Measurements from ENCODE around the gene CDCA7L. TPM values are rescaled to one million over a fixed set of nuclear protein-coding genes. Genes with fewer than 3 reads are reported as not detected.

CDCA7L gene
- 102 and 166 TPM in 2 replicates for total RNA-seq (2014; rRNA removed; shearing (Covaris generic))

GRCh38 chr7:21945454-21946221 is at the start of gene CDCA7L:
TSS of gene CDCA7L (minus strand) at chr7:21945899. CDS start at chr7:21945804, 95 bp downstream.
- peak; percentile 92 for DNase-seq (ENCODE audit: low read depth)

DNA sequence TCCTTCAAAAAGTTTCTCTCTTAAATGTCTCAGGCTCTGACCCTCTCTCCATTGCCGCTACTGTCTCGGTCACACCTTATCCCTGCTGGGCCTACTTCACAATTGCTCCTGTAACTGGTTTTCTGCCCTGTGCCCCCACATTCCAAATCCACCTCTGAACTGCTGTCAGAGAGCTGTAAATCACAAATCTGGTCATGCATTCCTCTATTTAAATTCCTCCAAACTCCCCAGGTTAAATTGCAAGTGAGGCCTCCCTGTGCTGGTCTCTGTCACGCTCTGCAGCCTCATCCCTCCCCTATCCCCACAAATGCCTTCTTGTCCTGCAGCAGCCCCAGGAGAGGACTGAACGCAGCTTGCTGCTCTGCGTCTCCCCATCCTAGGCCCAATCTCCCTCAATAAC is 40.4 kb upstream of the CDCA7L start:
- no peak for DNase-seq (ENCODE audit: low read depth)

GRCh38 chr7:21984042-21984441 is 38.3 kb upstream of the CDCA7L start:
- no peak for DNase-seq (ENCODE audit: low read depth)

DNA sequence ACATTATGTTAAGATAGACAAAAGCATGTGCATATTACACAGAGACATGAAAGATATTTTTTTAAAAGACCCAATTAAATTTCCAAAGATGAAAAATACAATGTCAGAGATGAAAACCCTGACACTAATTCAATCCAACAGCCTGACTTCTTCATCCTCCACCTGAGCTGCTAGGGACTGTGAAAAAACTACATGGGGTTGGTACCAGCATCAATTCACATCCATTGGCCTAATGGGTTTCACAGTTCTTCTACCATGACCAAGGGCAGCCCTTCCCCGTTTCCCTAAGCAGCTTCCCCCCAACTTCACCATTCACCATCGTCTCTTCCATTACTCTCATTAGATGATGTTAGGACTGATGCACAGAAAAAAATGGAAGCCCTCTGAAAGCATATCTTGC is 37.4 kb upstream of the CDCA7L start:
- DNase-seq (ENCODE audit: low read depth), result no peak

- no peak for DNase-seq (ENCODE audit: low read depth)
Measured at GRCh38 chr7:21981524-21981923, 35.8 kb upstream of the CDCA7L start.

DNA sequence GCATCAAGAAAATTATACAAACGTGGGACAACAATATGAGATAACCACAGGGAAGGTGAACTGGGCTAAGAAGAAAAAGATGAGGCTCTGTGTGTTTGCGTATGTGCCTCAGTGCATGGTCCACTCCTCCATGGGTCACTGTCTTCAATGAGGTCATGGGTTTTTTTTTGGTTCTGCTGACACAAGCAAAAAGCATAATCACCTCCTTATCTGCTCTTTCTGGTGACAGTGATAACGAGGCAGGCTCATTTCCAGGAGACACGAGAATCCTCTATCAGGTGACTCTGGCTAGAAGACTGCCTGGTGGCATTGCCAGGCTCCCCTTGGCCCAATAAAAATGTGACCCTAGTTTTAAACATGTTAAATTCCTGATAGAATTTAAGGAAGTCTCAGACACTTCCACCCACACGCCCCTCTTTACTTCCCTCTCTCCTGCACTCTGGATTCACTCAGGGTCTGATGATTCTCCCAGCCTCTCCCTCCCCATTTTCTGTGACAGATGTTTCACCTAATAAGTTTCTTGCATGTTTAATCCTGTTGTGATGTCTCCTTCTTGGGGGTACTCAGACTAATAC is 35.3 kb upstream of the CDCA7L start:
- DNase-seq (ENCODE audit: low read depth), result no peak

DNA sequence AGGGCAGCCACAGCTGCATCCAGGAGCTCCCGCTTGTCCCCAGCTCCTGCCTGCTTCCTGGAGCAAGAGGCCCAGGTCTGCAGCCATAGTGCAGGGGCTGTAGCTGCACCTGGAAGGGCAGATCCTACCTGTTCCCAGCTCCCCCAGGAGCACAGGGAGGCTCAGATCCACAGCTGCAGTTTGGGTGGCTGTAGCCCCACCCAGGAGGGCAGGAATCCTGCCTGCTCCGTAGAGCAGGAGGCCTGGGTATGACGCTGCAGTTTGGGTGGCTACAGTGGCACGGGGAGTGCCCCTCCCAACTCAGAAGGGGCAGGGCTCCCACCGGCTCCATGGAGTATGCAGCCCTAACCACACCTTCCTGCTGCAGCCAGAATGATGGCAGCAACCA is 26.7 kb upstream of the CDCA7L start:
- peak; percentile 39 for DNase-seq (ENCODE audit: low read depth)

DNA sequence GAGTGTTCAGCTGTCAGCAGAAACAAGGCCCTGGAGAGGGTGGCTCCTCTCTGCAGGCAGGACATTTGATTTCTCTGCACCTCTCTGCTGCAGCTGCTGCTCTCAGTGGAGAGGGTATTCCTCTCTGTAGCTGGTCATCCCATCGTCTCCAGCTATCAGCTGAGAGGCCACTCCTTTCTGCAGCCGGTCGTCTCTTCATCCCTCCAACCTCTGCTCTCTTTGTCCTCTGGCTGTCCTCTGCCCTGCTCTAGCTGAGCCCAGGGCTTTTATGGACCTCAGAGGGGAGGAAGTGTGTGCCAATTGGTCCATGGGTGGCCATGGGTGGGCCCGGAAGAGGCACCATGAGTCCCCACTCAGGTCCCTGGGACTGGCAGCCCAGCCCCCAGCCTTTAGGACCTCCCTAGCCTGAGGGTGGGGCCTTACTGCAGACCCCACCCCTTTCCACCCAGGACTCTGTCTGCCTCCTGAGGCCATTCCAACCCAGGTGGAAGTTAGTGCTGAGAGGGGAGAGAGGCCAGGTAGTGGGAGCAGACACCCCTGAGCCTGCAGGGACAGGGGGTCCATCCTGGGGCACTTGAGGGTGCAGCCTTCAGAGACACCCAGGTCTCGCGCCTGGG is 26.2 kb upstream of the CDCA7L start:
- DNase-seq (ENCODE audit: low read depth), result no peak

- no peak for DNase-seq (ENCODE audit: low read depth)
Measured at GRCh38 chr7:21969822-21970221, 24.1 kb upstream of the CDCA7L start.

- peak; percentile 46 for DNase-seq (ENCODE audit: low read depth)
Measured at GRCh38 chr7:21967598-21968003, 21.9 kb upstream of the CDCA7L start.

- no peak for DNase-seq (ENCODE audit: low read depth)
Measured at GRCh38 chr7:21966271-21966670, 20.6 kb upstream of the CDCA7L start.

DNA sequence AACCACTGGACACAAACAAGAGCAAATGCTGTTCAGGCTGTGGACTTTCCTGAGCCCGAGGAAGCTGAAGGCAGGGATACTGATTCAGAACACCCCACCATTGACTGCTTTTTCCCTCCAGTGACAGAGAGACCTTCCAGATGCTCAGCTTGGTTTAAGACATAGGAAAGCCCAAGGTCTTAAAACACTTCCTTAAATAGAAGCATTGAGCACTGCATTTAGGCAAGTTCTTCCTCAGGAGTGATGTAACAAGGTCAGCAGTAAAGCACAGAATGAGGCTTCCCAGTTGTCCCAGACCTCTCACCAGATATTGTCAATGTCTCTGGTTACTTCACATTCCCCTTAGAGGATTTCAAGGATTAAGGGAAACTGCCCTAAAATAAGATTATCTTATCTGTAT is 19.6 kb upstream of the CDCA7L start:
- no peak for DNase-seq (ENCODE audit: low read depth)

GRCh38 chr7:21962677-21963076 is 17.0 kb upstream of the CDCA7L start:
- DNase-seq (ENCODE audit: low read depth), result no peak

- DNase-seq (ENCODE audit: low read depth), result peak; percentile 81
Measured at GRCh38 chr7:21960922-21961321, 15.2 kb upstream of the CDCA7L start.

GRCh38 chr7:21959387-21959776 is 13.7 kb upstream of the CDCA7L start:
- no peak for DNase-seq (ENCODE audit: low read depth)

DNA sequence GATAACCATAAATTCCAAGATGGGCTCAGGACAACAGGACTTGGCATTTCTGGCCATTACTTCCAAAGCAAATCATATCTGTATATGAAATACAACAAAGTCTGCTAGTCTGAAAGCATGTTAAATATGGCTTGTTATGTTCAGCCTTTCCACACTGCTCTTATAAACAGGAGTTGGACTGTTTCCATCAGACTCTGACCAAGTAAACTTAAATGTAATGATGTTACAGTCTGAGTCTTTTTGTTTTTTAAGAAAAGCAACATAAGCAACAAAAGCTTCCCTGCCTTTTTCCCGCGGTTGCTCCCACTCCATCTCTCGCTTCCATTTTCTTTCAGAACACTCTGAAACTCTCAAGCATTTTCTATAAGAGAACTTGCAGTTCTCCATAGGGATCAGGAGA is 8.1 kb upstream of the CDCA7L start:
- no peak for DNase-seq (ENCODE audit: low read depth)

DNA sequence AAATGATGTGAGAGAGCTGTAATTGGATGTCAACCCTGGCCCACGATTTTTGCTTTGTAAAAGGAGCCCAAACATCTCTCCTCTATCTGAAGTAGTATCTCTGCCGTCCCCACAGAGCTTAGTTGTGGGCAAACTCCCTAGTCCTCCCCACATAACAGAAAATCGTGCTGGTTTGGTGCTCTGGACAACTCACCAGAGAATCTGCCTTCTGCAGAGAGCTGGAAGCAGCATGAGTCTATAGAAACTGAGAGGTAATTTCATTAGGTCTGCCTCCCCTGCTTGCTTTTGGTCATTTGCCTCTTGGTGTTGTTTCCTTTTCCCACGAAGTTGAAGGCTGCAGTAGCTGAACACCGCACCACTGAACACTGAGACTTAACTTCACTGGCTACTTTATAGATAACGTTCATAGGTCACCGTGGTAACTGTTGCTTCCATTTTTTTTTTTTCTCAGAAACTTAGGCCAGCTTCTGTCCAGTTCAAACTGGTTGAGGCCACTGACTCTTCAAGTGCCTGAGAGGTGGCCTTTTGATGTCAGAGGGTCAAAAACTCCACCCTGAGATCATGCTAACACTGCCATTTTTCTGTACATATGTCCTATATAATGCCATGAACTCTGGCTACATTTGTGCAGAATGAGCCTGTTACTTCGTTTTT is 3.3 kb upstream of the CDCA7L start:
- no peak for DNase-seq (ENCODE audit: low read depth)

- DNase-seq (ENCODE audit: low read depth), result no peak
Measured at GRCh38 chr7:21948364-21948763, 2.7 kb upstream of the CDCA7L start.

- DNase-seq (ENCODE audit: low read depth), result no peak
Measured at GRCh38 chr7:21947946-21948345, 2.2 kb upstream of the CDCA7L start.

DNA sequence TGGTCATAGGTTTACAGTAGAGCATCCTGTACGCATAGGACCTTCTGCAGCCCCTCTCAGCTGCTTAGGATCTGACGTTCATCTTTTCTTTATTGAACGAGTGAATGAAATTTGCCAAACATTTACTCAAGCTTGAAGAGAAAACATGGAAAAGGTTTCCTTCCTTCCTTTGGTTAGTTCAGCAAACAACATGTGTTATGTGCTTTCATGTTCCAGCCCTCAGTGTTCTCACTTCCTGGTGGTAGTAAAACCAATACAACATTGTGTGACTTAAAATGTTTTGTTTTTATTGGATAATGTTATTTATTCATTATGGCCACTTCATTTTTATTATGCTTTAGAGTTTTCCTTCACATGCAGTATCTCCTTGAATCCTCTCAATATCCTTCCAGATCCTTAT is 1.4 kb upstream of the CDCA7L start:
- DNase-seq (ENCODE audit: low read depth), result no peak

GRCh38 chr7:21946222-21946709 is 567 bp upstream of the CDCA7L start:
- DNase-seq (ENCODE audit: low read depth), result peak; percentile 23
